Stimulated activated CD8-positive, alpha-beta memory T cell treated with anti-CD3 and anti-CD28 coated beads, Interleukin-7, amount 100 ng/mL, for 48 hours (primary cell): ENCODE measurements around the gene JTB.

Experiments
- DNase-seq, 2 donors: peaks; one replicate each; pipeline ENCODE4 v3.0.0-alpha.2; 2020; ENCODE audit warnings: low read depth in 1 of 2; ENCODE audit errors: extremely low read depth in 1 of 2

JTB gene

GRCh38 chr1:153933955-153934354 lies 43.5 kb downstream of the JTB start:
- no peak for DNase-seq

GRCh38 chr1:153933430-153933829 lies 44.0 kb downstream of the JTB start:
- DNase-seq = no peak

DNA sequence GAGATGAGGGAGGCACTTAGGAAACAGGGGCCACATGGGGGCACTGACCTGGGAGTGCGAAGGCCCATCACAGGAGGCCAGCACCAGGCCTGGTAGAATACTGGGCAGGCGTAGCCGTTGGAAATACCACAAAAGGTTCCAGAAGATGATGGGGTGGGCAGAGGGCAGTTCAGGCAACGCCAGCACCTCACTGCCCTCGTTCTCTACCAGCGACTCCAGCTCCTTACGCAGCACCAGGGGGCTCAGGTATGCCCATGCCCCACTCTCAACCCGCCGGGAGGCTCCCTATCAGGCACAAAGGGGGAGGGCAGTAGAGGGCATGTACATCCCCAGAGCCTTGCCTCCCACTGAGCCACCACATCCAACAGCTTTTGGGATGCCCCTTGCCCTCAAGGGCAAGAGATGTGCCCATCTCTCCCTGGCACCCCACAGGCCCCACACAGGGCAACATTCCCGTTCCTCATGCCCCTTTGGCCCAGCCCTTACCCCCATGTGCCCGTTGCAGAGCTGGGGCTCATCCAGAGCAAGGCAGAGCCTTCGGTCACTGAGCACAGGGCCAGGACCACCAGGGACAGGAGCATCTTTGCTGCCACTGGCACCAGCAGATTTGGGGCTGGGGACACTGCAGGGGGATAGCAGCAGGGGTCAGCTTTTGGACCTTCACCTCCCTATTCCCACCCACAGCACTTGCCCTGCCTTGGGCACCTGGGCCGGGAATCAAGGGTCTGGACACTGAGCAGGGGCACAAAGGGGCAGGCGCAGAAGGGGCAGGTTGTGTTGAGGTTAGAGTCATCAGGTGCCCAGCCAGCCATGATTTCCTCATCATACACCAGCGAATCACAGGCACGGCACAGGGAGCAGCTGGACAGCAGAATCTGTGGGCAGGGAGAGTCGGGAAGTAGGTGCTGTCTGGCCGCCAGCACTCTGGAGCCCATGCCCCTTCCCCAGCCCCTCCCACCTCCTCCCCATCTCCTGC lies 45.0 kb downstream of the JTB start:
- DNase-seq = no peak

DNA sequence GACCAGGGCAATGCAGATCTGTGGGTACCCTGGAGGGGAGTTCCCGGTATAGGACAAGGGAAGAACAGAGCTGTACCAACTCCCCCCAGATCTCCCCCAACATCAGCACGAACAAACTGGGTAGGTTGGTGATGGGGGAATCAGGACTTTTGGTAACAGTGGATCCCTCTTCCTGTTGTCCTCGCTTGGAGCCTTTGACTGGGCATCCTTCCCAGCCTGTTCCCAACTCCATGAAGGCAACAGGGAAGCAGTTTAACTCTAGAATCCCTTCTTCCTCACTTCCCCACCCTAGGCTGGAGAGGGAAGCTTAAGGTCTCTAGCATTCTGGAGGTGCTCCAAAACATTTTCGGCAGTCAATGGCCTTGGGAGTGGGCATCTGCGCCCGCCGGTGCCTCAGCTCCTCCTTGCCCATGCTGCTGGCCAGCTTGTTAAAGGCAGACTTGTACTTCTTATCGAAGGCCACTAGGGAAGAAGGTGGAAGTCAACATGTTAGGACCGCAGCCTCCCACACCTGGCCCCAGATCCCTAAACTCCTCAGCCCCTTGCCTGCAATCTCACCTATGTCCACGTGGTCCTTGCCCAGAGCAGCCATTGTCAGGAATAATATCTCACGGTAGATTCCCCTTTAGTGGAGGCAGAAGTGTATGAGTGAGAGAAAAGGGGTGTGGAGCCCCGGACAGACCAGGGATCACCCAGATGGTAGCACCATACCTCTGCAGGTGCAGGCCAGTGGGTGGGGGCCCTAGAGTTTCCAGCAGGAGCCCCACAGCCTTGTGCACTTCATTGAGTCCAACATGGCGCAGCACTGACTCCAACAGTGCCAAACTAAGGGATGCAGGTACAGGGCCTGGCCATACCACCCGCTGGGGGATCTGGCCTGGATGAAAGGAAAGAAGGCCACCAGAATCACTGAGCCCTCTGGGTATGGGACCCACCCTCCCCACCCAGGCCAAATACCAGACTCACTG lies 47.2 kb downstream of the JTB start:
- no peak for DNase-seq

DNA sequence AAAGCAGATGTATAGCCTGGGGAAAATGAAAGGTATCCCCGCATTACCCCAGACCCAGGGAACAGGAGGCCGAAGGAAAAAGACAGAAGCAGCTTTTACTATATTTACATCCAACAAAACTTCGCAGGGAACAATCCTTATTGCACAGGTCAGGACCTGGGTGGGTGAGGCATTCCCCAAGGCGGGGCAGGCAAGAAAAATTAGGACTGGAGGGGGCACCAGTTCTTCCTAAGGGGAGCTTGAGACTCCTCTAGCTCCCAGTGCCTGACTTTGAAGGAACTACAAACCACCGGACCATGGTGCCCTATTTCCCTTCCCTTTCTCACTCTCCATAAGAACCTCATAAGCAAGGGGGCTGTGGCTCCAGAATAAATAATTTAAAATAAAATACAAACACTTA lies 48.0 kb downstream of the JTB start:
- DNase-seq = no peak

GRCh38 chr1:153928791-153929341 lies 48.6 kb downstream of the JTB start:
- no peak for DNase-seq

DNA sequence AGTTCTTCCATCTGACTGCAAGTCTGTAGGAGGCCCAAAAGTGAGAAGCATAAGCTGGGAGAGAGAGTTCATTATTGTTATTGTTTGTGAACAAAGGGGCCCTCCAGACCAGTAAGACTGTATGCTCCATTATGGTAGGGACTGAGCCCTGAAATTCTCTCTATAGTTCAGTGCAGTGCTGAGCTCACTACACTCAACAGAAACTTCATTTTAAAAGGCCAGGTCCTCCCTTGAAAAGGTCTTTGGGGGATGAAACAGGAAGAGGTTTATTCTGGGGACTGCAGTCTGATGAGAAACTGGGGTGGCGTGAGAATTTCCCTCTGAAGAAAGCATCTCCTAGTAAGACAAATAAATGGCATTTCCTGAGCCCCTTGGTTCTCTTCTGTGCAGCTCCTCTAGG lies 49.2 kb downstream of the JTB start:
- no peak for DNase-seq

DNA sequence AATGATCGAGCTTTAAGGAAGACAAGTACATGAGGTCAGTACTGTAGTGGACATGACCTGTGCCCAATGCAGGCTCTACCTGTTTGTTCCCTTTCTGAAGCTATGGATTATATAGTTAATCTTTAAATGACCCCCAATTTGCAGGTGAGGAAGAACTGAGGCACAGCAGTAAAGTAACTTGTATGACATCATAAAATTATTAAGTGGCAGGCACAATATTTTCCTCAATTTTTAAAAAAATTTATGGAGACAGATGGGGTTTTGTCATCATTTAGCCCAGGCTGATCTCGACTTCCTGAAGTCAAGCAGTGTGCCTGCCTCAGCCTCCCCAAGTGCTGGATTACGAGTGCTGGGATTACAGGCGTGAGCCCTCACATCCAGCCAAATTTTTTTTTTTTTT lies 51.1 kb downstream of the JTB start:
- no peak for DNase-seq
